ENCODE data around the gene NFATC4. TPM values are rescaled to one million over a fixed set of nuclear protein-coding genes. Genes with fewer than 3 reads are reported as not detected.

The NFATC4 gene
- total and polyA plus RNA-seq, 10 of the 15 experiments (the other 5 are each of a cell fraction or from before 2014, with no cell fraction given) = 0.97 to 14.3 (median 4.9) TPM

DNA sequence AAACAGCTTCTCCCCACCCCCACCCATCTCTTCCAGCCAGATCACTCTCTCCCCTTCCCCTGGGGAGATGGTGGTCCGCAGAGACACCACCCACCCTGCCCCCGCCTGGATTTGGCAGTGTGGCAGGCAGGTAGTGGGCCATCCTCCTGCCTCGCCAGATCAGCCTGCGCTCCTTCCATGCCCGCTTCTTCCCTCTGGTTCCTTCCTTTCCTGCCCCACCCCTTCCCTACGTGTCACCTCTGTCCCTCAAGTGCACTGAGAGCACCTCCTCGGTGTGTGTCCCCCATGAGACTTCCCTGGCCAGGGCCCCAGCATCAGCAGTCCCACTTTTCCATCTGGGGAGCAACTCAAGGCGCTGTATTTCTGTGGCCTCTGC, 31.5 kb downstream of the NFATC4 start (continued):
- TF ChIP-seq, protein P1, sequence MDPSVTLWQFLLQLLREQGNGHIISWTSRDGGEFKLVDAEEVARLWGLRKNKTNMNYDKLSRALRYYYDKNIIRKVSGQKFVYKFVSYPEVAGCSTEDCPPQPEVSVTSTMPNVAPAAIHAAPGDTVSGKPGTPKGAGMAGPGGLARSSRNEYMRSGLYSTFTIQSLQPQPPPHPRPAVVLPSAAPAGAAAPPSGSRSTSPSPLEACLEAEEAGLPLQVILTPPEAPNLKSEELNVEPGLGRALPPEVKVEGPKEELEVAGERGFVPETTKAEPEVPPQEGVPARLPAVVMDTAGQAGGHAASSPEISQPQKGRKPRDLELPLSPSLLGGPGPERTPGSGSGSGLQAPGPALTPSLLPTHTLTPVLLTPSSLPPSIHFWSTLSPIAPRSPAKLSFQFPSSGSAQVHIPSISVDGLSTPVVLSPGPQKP (IDR thresholded peaks at IDR 0.05; ENCODE audit: low read depth, low read length) = no peak
- TF ChIP-seq TCF12 (IDR thresholded peaks at IDR 0.05; ENCODE audit: low read depth, low read length) = no peak
- TF ChIP-seq, protein P2, sequence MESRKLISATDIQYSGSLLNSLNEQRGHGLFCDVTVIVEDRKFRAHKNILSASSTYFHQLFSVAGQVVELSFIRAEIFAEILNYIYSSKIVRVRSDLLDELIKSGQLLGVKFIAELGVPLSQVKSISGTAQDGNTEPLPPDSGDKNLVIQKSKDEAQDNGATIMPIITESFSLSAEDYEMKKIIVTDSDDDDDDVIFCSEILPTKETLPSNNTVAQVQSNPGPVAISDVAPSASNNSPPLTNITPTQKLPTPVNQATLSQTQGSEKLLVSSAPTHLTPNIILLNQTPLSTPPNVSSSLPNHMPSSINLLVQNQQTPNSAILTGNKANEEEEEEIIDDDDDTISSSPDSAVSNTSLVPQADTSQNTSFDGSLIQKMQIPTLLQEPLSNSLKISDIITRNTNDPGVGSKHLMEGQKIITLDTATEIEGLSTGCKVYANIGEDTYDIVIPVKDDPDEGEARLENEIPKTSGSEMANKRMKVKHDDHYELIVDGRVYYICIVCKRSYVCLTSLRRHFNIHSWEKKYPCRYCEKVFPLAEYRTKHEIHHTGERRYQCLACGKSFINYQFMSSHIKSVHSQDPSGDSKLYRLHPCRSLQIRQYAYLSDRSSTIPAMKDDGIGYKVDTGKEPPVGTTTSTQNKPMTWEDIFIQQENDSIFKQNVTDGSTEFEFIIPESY (IDR thresholded peaks at IDR 0.05) = no peak
- TF ChIP-seq POLR2AphosphoS5 (IDR thresholded peaks at IDR 0.05; ENCODE audit: low read length) = no peak
- TF ChIP-seq ZZZ3 (IDR thresholded peaks at IDR 0.05; ENCODE audit: control insufficient read depth, insufficient read length, low read depth) = no peak
- TF ChIP-seq, protein P3, sequence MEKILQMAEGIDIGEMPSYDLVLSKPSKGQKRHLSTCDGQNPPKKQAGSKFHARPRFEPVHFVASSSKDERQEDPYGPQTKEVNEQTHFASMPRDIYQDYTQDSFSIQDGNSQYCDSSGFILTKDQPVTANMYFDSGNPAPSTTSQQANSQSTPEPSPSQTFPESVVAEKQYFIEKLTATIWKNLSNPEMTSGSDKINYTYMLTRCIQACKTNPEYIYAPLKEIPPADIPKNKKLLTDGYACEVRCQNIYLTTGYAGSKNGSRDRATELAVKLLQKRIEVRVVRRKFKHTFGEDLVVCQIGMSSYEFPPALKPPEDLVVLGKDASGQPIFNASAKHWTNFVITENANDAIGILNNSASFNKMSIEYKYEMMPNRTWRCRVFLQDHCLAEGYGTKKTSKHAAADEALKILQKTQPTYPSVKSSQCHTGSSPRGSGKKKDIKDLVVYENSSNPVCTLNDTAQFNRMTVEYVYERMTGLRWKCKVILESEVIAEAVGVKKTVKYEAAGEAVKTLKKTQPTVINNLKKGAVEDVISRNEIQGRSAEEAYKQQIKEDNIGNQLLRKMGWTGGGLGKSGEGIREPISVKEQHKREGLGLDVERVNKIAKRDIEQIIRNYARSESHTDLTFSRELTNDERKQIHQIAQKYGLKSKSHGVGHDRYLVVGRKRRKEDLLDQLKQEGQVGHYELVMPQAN (conservative IDR thresholded peaks at IDR 0.05) = no peak

DNA sequence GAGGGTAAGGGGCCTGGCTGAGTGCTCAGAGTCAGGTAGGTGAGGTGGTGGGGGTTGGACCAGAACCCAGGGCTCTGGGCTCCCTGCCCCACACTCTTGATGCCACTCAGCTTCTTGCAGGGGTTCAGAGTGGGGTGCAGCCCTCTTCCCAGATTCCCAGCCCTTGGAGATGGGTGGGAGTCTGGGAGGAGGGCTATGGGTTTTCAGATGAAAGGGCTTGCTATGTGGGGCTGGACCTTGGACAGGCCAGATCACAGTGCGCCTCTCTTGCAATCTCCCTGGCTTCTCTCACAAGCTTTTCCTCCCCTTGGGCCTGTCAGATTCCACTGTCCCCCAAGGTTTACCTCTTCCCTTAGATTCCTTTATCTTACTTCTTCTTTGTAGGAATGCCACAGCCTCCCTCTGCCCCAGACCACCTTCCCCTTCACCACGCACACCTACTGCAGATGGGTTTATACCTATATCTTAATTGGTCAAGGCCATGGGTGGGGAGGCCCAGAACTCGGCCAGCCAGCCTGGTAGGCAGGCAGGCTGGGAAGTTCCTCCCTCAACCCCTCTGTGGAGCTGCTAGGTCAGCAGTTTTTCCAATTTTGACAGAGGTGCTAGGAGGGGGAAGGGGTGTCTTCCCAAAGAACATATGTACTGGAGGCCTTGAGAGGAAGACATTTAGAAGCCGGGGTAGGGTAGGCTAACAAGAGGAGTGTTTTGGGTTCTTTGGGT, 32.2 kb downstream of the NFATC4 start:
- no TSS peak for BruUV-seq (replicated peaks)
- H3K27ac ChIP-seq (ENCODE audit: control insufficient read depth, insufficient read depth) = no peak overlapping the region
- DNase-seq (ENCODE audit: low read depth, low spot score) = no peak
- no peaks in the 10 kb centered on the region for H3K9me3 ChIP-seq (replicated peaks; ENCODE audit: control insufficient read depth, insufficient read depth, low read length)
- H3K36me3 ChIP-seq (ENCODE audit: control insufficient read depth in 2 of 2, insufficient read depth in 2 of 2, low read length in 1 of 2) = no peaks in the 10 kb centered on the region
- no peak overlapping the region for H3K4me3 ChIP-seq
- WGBS (ENCODE audit: insufficient coverage, insufficient replicate concordance, low lambda C conversion rate, missing lambda C conversion rate) = 12% methylated on average over 4 of the region's 4 CpGs
- H4K20me1 ChIP-seq (ENCODE audit: control insufficient read depth, insufficient read depth) = no peaks in the 10 kb centered on the region
- POLR2A ChIA-PET = no interaction called here
- H2AFZ ChIP-seq (ENCODE audit: control insufficient read depth, low read depth, low read length) = no peak overlapping the region
- CTCF ChIA-PET = interaction anchor here (1.2 kb wide), 1 partner anchor 32 kb away, joined by 3 read pairs; no protein-coding TSS in a partner anchor
- H3K27me3 ChIP-seq (replicated peaks in 1 of 2; ENCODE audit: control insufficient read depth in 2 of 2, insufficient read depth in 2 of 2, low read length in 1 of 2) = peaks cover 4 to 8% of the 10 kb centered on the region in 2 experiments
- in situ Hi-C loops (cut with MboI) = no loop called here
- SMC1A ChIA-PET (ENCODE audit: uncharacterized antibody, unreplicated experiment) = no interaction called here
- RAD21 ChIA-PET (ENCODE audit: unreplicated experiment) = no interaction called here
- no peak overlapping the region for H3K9ac ChIP-seq (ENCODE audit: control insufficient read depth, insufficient read depth, low read length)
- no peaks in the 10 kb centered on the region for H3K4me1 ChIP-seq (ENCODE audit: control insufficient read depth, insufficient read depth, low read length)
- intact Hi-C loops (cut with micrococcal nuclease; ENCODE audit: unreplicated experiment) = no loop called here
- no peak for FAIRE-seq
- ATAC-seq = no peak
- no peak overlapping the region for H3K4me2 ChIP-seq (ENCODE audit: control insufficient read depth, insufficient read depth)
- no peaks in the 10 kb centered on the region for H3K79me2 ChIP-seq (ENCODE audit: control insufficient read depth, insufficient read depth, low read length)
- TF ChIP-seq, protein P4, sequence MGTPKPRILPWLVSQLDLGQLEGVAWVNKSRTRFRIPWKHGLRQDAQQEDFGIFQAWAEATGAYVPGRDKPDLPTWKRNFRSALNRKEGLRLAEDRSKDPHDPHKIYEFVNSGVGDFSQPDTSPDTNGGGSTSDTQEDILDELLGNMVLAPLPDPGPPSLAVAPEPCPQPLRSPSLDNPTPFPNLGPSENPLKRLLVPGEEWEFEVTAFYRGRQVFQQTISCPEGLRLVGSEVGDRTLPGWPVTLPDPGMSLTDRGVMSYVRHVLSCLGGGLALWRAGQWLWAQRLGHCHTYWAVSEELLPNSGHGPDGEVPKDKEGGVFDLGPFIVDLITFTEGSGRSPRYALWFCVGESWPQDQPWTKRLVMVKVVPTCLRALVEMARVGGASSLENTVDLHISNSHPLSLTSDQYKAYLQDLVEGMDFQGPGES (IDR thresholded peaks at IDR 0.05) = no peak
- TF ChIP-seq, protein P5, sequence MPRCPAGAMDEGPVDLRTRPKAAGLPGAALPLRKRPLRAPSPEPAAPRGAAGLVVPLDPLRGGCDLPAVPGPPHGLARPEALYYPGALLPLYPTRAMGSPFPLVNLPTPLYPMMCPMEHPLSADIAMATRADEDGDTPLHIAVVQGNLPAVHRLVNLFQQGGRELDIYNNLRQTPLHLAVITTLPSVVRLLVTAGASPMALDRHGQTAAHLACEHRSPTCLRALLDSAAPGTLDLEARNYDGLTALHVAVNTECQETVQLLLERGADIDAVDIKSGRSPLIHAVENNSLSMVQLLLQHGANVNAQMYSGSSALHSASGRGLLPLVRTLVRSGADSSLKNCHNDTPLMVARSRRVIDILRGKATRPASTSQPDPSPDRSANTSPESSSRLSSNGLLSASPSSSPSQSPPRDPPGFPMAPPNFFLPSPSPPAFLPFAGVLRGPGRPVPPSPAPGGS (IDR thresholded peaks at IDR 0.05; ENCODE audit: borderline replicate concordance, insufficient read depth, low read depth, low read length, poor library complexity, severe bottlenecking) = no peak
- TF ChIP-seq YY1 (IDR thresholded peaks at IDR 0.05; ENCODE audit: low read depth, low read length) (no peak), WRNIP1 (IDR thresholded peaks at IDR 0.05; ENCODE audit: borderline replicate concordance, low read depth, low read length) (no peak), BHLHE40 (IDR thresholded peaks at IDR 0.05; ENCODE audit: borderline replicate concordance in 1 of 2, low read depth in 2 of 2, low read length in 1 of 2) (no peak)
- TF ChIP-seq, protein P2 (IDR thresholded peaks at IDR 0.05) = no peak
